Esophagus muscularis mucosa (tissue), 4 donors: ENCODE data around the gene SOWAHD. TPM values are rescaled to one million over a fixed set of nuclear protein-coding genes. Genes with fewer than 3 reads are reported as not detected.

Source experiments
- DNase-seq: peaks from one replicate; pipeline ENCODE4 v3.0.0-alpha.2; 2017; ENCODE audit errors: extremely low spot score
- H3K27ac ChIP-seq, 4 donors: fragments of 200-600 bp; sonication (generic); replicated peaks in 1 of 4; 1 replicate in 3 of 4; 2 replicates in 1 of 4; pipeline ENCODE4 v1.5.1; 2016 to 2019; ENCODE audit warnings: mild to moderate bottlenecking in 1 of 4
- H3K27me3 ChIP-seq, 4 donors: fragments of 200-600 bp; sonication (generic); one replicate each; pipeline versions ENCODE4 v1.5.1 to v1.6.0; 2016 to 2019
- H3K36me3 ChIP-seq, 4 donors: fragments of 200-600 bp; sonication (generic); one replicate each; pipeline ENCODE4 v1.5.1; 2016 to 2019
- H3K4me1 ChIP-seq, 4 donors: fragments of 200-600 bp; sonication (generic); one replicate each; pipeline ENCODE4 v1.5.1; 2016 to 2019
- H3K4me3 ChIP-seq, 4 donors: fragments of 200-600 bp; sonication (generic); 1 replicate in 2 of 4; 2 replicates in 2 of 4; pipeline ENCODE4 v1.5.1; 2016 to 2019; ENCODE audit warnings: mild to moderate bottlenecking in 4 of 4, moderate library complexity in 1 of 4
- H3K9me3 ChIP-seq, 4 donors: fragments of 200-600 bp; sonication (generic); 1 replicate in 3 of 4; 2 replicates in 1 of 4; pipeline ENCODE4 v1.5.1; 2016 to 2019
- CTCF ChIP-seq, 3 experiments: fragments of 200-600 bp in 2 of 3; fragments of 450-650 bp in 1 of 3; sonication (generic) in 2 of 3; IDR thresholded peaks; one replicate each; pipeline ENCODE4 v1.5.1; 2017 to 2019; ENCODE audit warnings: antibody characterized with exemption in 3 of 3, mild to moderate bottlenecking in 2 of 3, moderate library complexity in 1 of 3
- EP300 ChIP-seq: sonication (generic); formaldehyde crosslinking; IDR thresholded peaks from one replicate; pipeline ENCODE4 v1.6.1; 2017; ENCODE audit warnings: antibody characterized with exemption
- POLR2A ChIP-seq: fragments of 450-650 bp; IDR thresholded peaks from one replicate; pipeline ENCODE4 v1.6.1; 2017; ENCODE audit warnings: antibody characterized with exemption, moderate library complexity, mild to moderate bottlenecking, low read depth
- POLR2AphosphoS5 ChIP-seq, 2 donors: sonication (generic); formaldehyde crosslinking; IDR thresholded peaks; one replicate each; pipeline ENCODE4 v1.6.1; 2017; ENCODE audit warnings: antibody characterized with exemption in 2 of 2
- WGBS: methylation state at CpG from one replicate; pipeline ENCODE4 v1.1.5; 2018; 5-methylcytosine and 5-hydroxymethylcytosine counted together
- intact Hi-C: fragments of 100-400 bp; cut with DNase I; formaldehyde crosslinking; loops from one replicate; pipeline ENCODE4 v1.15.1; 2023
- total RNA-seq, 4 donors: library from RNA; depleted of rRNA; stranded (reverse); fragments of >200 nt; gene quantifications; one replicate each; pipeline versions ENCODE4 v1.1.0 to v1.2.1, GENCODE V29; 2016

SOWAHD gene
- total RNA-seq, 4 donors from 2014 or later: not detected

GRCh38 chrX:119753001-119753400, 5.4 kb upstream of the SOWAHD start:
- DNase-seq: no peak
- Histone ChIP-seq H3K36me3 (no peaks in the 10 kb centered on the region), H3K4me3 (no peak overlapping the region), H3K9me3 (no peaks in the 10 kb centered on the region), H3K27ac (no peak overlapping the region), H3K4me1 (peaks cover 0 to 4% (median 3%) of the 10 kb centered on the region in 4 donors), H3K27me3 (no peaks in the 10 kb centered on the region)
- intact Hi-C loops: no loop called here
- TF ChIP-seq EP300: no peak
- TF ChIP-seq POLR2A: no peak
- TF ChIP-seq POLR2AphosphoS5 (IDR thresholded peaks at IDR 0.05): no peak
- TF ChIP-seq CTCF (IDR thresholded peaks at IDR 0.05): no peak
- 93% methylated on average over 3 of the region's 3 CpGs for WGBS

GRCh38 chrX:119753639-119754257, 4.6 kb upstream of the SOWAHD start:
- Histone ChIP-seq H3K4me3 (no peak overlapping the region), H3K4me1 (peaks cover under 1 to 11% (median 11%) of the 10 kb centered on the region in 4 donors), H3K9me3 (no peaks in the 10 kb centered on the region), H3K36me3 (no peaks in the 10 kb centered on the region), H3K27ac (no peak overlapping the region), H3K27me3 (peaks cover 0 to 3% (median 0%) of the 10 kb centered on the region in 4 donors)
- intact Hi-C loops: no loop called here
- TF ChIP-seq CTCF (IDR thresholded peaks at IDR 0.05): peak in 1 of 3 experiments; percentile 32
- no peak for TF ChIP-seq POLR2AphosphoS5 (IDR thresholded peaks at IDR 0.05)
- no peak for DNase-seq
- WGBS: 60% methylated on average over 8 of the region's 8 CpGs

GRCh38 chrX:119755981-119756533, 2.3 kb upstream of the SOWAHD start:
- peaks cover 0 to 15% (median 3%) of the 10 kb centered on the region in 4 donors for H3K27me3 ChIP-seq
- no peak overlapping the region for H3K4me3 ChIP-seq
- intact Hi-C loops: no loop called here
- H3K27ac ChIP-seq: no peak overlapping the region
- no peak for TF ChIP-seq CTCF (IDR thresholded peaks at IDR 0.05)
- TF ChIP-seq POLR2AphosphoS5 (IDR thresholded peaks at IDR 0.05): no peak
- TF ChIP-seq EP300: no peak
- TF ChIP-seq POLR2A: no peak
- peaks cover 5 to 17% (median 16%) of the 10 kb centered on the region in 4 donors for H3K4me1 ChIP-seq
- WGBS: 70% methylated on average over 7 of the region's 7 CpGs
- no peak for DNase-seq
- no peaks in the 10 kb centered on the region for H3K9me3 ChIP-seq
- H3K36me3 ChIP-seq: no peaks in the 10 kb centered on the region

- TF ChIP-seq CTCF (IDR thresholded peaks at IDR 0.05) (no peak), POLR2AphosphoS5 (IDR thresholded peaks at IDR 0.05) (no peak), POLR2A (no peak), EP300 (no peak)
- no peaks in the 10 kb centered on the region for H3K36me3 ChIP-seq
- peaks cover 5 to 17% (median 16%) of the 10 kb centered on the region in 4 donors for H3K4me1 ChIP-seq
- no peaks in the 10 kb centered on the region for H3K9me3 ChIP-seq
- no peak overlapping the region for H3K4me3 ChIP-seq
- intact Hi-C loops: no loop called here
- H3K27me3 ChIP-seq: peaks cover 0 to 15% (median 3%) of the 10 kb centered on the region in 4 donors
- WGBS: 68% methylated on average over 10 of the region's 10 CpGs
- no peak overlapping the region for H3K27ac ChIP-seq
- DNase-seq: no peak
These were observed 1.3 kb upstream of the SOWAHD start for GRCh38 chrX:119756926-119757635.
